Superior temporal gyrus (tissue), 1 donor: ENCODE data around the gene CRTAC1.
A peak's percentile ranks its signal among the peaks of the same experiment; 100 is the strongest.

Experiments
- DNase-seq: peaks from one replicate; pipeline ENCODE4 v3.0.0-alpha.2; 2016; ENCODE audit errors: extremely low spot score

The CRTAC1 gene

DNA sequence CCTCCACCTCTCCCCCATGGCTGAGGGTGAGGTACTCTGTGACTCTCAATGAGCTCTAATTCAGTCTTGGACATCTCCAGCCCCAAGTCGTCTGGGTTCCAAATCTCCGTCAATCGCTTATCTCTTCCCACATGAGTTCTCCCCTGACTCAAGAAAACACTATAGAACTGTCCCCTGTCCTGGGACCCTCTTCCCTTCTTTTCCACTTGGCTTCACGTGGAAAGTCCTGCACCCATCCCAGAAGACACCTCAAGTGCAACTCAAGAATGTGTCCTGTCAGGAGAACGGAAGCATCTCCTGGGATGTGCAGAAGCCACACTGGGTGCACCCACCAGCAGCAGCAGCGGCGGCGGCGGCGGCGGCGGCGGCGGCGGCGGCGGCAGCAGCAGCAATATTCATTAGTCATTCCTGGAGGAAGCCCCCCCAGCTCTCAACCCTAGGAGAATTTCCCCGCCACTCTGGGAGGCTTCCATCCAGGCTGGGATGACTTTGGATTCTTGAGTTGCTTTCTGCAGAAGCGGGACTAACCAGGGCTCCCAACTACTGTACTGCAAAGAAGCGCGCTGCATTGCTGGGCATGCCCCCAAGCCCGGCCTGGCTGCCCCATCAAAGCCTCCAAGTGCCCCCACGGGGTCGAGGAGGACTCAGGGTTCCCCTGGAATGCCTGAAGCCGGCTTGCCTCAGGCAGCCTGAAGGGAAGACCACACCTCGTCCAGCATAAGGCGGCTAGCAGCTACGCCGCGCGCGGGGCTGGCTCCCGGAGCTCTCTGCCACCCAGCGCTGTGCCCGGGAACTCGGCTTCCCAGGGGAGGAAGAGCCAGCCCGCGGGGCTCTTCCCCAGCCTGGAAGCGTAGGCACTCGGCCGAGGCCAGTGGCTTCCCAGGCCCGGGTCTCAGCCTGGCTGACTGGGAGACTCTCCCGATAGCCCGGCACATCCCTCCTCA is 1.0 kb downstream of the CRTAC1 start:
- DNase-seq = no peak

GRCh38 chr10:98028168-98028770 is 2.2 kb downstream of the CRTAC1 start:
- DNase-seq = peak; percentile 83

- DNase-seq = no peak
These were observed 7.4 kb downstream of the CRTAC1 start for GRCh38 chr10:98023024-98023423.

GRCh38 chr10:98020784-98021183 is 9.6 kb downstream of the CRTAC1 start:
- DNase-seq = no peak

GRCh38 chr10:98020254-98020653 is 10.2 kb downstream of the CRTAC1 start:
- DNase-seq = no peak

- no peak for DNase-seq
These were observed 10.6 kb downstream of the CRTAC1 start for GRCh38 chr10:98019784-98020183.

DNA sequence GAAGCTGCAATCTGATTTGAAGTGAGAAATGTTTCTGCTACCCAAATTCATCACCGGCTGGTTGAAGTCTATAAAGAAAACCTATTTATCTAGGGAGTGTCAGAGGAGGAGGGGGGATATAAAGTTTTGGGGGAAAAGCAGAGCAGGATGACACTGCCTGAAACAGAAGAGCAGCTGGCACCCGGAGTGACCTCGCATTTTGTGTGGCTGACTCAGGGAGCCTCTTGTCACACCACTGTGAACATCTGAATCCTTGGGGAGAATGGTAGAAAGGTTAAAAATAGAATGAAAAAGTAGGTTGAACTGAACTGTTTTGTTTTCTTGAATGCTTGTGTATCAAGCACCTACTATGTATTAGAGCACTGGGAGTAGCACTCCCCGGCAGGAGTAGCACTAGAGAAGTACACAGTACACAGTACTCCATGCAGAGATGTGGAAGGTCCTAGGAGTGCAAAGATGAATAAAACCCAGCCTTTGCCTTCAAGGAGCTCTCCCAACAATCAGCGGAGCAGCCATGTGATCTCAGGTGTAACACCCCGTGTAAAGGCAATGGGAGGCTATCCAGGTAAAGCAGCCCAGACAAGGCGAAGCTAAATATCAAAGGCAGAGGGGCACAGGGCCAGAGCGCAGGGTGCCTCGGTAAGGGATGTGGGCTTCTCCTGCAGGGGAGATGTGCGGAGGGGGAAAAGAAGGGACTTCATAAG is 13.5 kb downstream of the CRTAC1 start:
- DNase-seq = no peak

- DNase-seq = no peak
These were observed 16.6 kb downstream of the CRTAC1 start for GRCh38 chr10:98013776-98014175.

GRCh38 chr10:98013122-98013521 is 17.3 kb downstream of the CRTAC1 start:
- DNase-seq = no peak

DNA sequence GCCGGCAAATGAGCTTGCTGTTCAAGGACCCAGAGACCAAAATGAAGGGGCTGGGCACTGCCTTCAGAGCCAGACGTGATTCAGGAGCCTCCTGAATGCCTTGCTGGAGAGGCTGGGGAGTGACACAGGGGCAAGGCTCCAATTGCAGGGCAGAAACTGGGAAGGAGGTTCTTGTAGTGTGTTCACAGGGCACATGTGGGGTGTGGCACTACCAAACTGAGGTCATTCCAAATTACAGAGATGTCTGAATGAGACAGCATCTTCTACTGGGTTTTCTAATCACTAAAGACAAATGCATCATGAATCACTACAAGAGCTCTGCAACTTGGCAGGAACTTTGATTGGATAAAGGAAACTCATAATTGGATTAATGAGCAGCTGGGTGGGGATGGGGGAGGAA is 17.8 kb downstream of the CRTAC1 start:
- no peak for DNase-seq

DNA sequence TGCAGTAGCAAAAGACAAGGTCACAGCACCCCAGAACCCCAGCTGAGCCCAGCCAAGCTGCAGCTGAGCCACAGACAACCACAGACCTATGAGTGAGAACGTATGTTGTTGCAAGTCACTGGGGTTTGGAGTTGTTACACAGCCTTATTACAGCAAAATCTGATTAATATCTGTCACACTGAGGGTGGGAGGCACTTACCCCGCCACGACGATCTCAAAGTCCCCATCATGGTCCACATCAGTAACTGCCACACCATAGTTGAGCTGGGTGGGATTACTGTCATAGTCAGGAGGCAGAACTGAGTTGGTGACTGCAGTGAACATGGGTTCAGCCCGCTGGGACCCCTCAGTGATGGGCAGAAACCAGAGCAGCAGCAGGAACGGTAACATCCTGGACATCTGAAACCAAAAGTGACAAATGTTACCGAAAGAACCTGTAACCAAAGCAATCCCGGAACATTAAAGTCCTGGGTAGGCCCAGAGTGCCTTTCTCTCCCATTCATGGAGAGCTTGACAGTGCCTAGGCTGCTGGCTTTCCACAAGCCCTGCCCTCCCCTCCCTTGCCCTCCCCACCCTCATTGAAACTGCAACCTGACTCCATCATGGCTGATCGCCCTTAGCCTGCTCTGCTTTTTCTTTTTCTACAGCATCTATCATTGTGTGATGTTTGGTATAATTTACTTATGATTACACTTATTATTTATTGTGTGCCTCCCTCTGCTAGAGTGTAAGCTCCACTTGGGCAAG is 19.3 kb downstream of the CRTAC1 start:
- DNase-seq = no peak

DNA sequence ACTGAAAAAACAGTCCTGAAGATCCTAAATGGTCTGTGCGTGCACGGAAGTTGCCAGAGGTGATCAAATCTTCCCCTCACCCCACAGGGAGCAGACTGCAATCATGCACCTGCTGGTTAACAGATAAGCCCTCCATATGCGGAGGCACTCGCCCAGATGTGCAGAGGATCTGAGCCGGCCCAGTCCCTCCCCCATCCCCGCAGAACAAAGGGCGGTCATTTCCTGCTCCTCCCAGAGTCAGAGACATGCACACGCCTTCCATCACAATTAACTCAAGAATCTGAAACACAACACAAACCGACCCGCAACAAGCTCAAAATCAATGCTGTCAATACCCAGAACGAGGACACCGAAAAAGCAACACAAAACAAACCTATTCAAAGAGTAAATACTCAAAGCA is 24.2 kb downstream of the CRTAC1 start:
- DNase-seq = no peak

DNA sequence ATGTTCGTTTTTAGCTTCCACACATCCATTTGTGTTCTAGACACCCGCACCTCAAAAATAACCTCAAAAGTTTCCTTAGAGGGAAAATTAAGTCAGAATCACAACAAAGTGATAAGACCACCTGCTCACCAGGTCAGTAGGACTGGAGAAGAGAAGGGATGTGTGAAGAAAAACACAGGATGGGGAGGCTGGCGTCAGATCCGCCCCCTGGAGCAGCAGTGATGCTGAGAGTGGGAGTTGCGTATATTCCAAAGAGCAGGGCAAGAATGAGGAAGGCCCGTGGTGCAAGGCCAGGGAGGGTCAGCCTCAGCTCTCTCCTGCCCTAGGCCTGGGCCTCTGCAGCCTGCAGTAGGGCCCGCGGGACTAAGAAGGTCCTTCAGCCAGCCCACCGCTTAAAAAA is 28.7 kb downstream of the CRTAC1 start:
- DNase-seq = no peak

GRCh38 chr10:98000346-98000745 is 30.1 kb downstream of the CRTAC1 start:
- DNase-seq = no peak

DNA sequence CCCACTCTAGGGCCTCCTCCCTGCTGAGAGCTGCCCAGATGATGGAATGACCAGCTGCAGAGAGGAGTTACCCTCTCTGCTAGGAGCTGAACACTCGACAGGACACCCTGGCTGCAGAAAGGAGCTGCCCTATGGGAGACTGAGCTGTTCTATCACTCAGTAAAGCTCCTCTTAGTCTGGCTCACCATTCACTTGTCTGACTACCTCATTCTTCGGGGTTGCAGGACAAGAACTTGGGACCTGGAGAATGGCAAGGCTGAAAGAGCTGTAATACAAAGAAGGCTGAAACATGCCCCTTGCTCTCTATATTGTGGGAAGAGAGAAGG is 30.5 kb downstream of the CRTAC1 start:
- DNase-seq = no peak

DNA sequence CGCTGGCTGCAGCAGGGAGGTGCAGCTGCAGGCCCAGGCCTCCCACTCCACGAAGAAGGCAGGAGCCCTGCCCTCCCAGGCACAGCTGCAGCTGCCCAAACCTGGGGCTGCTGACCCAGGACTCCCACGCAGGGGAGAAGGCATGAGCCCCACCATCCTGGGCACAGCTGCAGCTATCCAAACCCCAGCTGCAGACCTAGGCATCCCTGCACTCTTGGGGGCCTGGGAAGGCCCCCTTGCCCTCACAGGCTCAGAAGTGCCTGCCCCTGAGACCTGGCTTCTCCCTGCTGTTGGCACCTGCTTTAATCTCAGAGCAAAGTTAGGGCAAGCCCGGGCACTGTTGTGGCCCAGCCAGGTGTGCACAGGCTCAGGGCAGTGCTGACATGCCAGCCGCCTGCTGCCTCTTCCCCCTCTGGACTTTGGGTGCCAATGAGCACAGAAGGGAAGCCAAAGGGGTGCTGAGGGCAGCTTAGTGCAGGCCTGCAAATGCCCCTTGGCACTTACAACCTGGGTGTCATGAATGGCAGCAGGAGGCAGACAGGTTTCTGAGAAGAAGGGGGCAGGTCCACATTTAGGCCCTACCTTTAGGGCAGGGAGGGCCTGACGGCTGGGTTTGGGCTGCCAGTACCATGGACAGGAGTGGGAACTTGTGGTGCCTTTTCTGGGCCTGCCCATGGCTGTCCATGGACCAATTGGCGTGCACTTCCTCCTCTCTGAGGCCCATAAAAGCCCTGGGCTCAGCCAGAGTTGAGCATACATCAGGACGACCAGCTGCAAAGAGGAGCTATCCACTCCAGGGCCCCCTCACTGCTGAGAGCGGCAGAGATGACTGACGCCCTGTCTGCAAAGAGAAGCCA is 31.1 kb downstream of the CRTAC1 start:
- no peak for DNase-seq

DNA sequence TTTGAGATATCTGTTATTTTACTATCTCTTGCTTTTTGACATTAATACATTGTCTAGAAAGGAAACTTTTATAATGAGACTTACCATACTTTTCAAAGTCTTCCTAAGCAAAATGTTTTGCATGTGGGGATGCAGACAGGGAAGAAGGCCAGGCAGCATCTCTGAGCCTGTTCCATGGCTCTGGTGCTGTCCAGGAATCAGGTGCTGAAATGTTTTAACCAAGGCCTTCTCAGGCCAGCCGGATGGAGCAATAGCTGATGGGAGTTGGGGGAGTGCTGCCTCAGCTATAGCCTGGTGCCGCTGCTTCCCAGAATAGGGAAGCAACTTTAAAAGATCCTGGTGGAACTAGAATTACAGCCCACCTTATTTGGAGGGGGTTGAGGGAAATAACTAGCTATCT is 38.5 kb downstream of the CRTAC1 start:
- DNase-seq = no peak

DNA sequence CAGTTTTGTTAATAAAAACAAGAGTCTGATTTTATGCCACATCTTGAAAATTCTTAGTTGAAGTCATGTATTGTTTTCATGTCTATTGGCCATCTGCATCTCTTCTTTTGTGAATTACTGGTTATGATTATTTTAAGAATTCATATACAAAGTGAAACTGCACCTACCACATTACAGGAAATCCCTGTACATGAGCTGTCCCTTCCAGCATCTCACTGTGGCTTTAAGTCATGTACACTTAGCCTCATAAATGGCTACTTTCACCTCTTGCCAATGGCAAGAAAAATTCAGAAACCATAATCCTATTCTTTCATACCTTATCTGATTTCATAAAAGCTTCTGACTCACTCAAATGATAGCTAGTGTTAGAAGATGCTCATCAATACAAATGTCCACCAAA is 48.6 kb downstream of the CRTAC1 start:
- DNase-seq = no peak

GRCh38 chr10:97977673-97978072 is 52.7 kb downstream of the CRTAC1 start:
- DNase-seq = peak; percentile 61

- no peak for DNase-seq
These were observed 54.8 kb downstream of the CRTAC1 start for GRCh38 chr10:97975598-97975997.
